ENCODE data around the gene FBXL19. TPM values are rescaled to one million over a fixed set of nuclear protein-coding genes. Genes with fewer than 3 reads are reported as not detected.
"Not testable (repeated sequence)": the region's sequence is repeated elsewhere in the genome, so short reads cannot be mapped to it uniquely, and the experiment has no call there.

Gene FBXL19
- total RNA-seq, 1 experiment from 2014 or later: 24.5 TPM

DNA sequence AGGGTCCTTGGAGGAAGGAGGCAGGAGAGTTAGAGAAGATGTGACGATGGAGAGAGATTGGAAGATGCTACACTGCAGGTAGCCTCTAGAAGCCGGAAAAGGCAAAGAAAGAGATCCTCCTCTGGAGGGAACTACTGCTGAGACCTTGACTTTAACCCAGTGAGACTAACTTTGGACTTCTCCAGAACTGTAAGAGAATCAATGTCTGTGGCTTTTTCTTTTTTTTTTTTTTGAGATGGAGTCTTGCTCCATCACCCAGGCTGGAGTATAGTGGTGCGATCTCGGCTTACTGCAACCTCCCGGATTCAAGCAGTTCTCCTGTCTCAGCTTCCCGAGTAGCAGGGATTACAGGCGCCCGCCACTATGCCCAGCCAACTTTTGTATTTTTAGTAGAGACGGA, 38.2 kb upstream of the FBXL19 start:
- H3K4me1 ChIP-seq (ENCODE audit: low read length): peaks cover 4% of the 10 kb centered on the region; the same call in 1 of the 2 replicates
- no peaks in the 10 kb centered on the region for H3K27me3 ChIP-seq (ENCODE audit: low read length)
- H2AFZ ChIP-seq (ENCODE audit: low read length): no peak overlapping the region
- no peaks in the 10 kb centered on the region for H3K79me2 ChIP-seq (ENCODE audit: low read length)
- H3K9ac ChIP-seq (ENCODE audit: low read length): no peak overlapping the region
- no peaks in the 10 kb centered on the region for H3K9me2 ChIP-seq (replicated peaks; ENCODE audit: insufficient read depth, low read length)
- no peak overlapping the region for H3K27ac ChIP-seq (ENCODE audit: low read length)
- no peaks in the 10 kb centered on the region for H3K9me3 ChIP-seq (ENCODE audit: low read length)
- no peak overlapping the region for H3K4me2 ChIP-seq (ENCODE audit: low read depth, low read length, poor library complexity, severe bottlenecking)
- no peaks in the 10 kb centered on the region; the same call in 1 of the 2 replicates for H3K36me3 ChIP-seq (ENCODE audit: insufficient read depth, low read length)
- no peak overlapping the region for H3K4me3 ChIP-seq (ENCODE audit: low read length)
- H4K20me1 ChIP-seq (ENCODE audit: insufficient read depth, low read depth, low read length): no peaks in the 10 kb centered on the region
- peak; percentile 36 for DNase-seq

- Histone ChIP-seq H3K4me3 (ENCODE audit: low read length) (no peak overlapping the region), H4K20me1 (ENCODE audit: insufficient read depth, low read depth, low read length) (no peaks in the 10 kb centered on the region), H3K27me3 (ENCODE audit: low read length) (no peaks in the 10 kb centered on the region), H3K9me3 (ENCODE audit: low read length) (no peaks in the 10 kb centered on the region), H3K79me2 (ENCODE audit: low read length) (no peaks in the 10 kb centered on the region), H3K9ac (ENCODE audit: low read length) (no peak overlapping the region), H2AFZ (ENCODE audit: low read length) (no peak overlapping the region), H3K4me2 (ENCODE audit: low read depth, low read length, poor library complexity, severe bottlenecking) (no peak overlapping the region), H3K4me1 (ENCODE audit: low read length) (peaks cover 4% of the 10 kb centered on the region; the same call in 1 of the 2 replicates), H3K27ac (ENCODE audit: low read length) (no peak overlapping the region), H3K36me3 (ENCODE audit: insufficient read depth, low read length) (no peaks in the 10 kb centered on the region; the same call in 1 of the 2 replicates), H3K9me2 (replicated peaks; ENCODE audit: insufficient read depth, low read length) (no peaks in the 10 kb centered on the region)
- peak; percentile 36 for DNase-seq
Observed at GRCh38 chr16:30886145-30886544, 37.2 kb upstream of the FBXL19 start.

DNA sequence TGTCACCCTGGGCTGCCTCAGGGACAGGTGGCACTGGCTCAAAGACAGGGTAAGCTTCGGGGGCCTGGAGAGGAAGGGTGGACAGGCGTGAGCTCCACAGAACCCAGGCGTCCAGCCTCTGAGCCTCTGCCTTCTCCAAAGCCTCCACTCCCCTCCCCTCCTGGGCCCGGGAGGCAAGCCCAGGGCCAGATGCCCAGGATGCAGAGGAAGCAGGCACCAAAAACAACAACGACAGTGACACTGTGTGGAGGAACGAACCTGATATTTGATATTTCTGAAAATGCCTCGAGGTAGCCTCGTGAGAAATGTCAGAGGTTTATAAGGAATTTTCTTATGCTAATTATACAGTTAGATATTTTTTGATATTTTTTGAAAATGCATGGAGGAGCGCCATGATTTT, 35.4 kb upstream of the FBXL19 start:
- no peak overlapping the region for H3K27ac ChIP-seq (ENCODE audit: low read length)
- no peaks in the 10 kb centered on the region for H3K9me2 ChIP-seq (replicated peaks; ENCODE audit: insufficient read depth, low read length)
- H3K4me3 ChIP-seq (ENCODE audit: low read length): no peak overlapping the region
- H3K79me2 ChIP-seq (ENCODE audit: low read length): peaks cover 7% of the 10 kb centered on the region
- DNase-seq: peak; percentile 36
- H3K27me3 ChIP-seq (ENCODE audit: low read length): no peaks in the 10 kb centered on the region
- no peaks in the 10 kb centered on the region for H3K9me3 ChIP-seq (ENCODE audit: low read length)
- H3K9ac ChIP-seq (ENCODE audit: low read length): no peak overlapping the region
- H3K4me1 ChIP-seq (ENCODE audit: low read length): peaks cover 8% of the 10 kb centered on the region
- no peaks in the 10 kb centered on the region for H4K20me1 ChIP-seq (ENCODE audit: insufficient read depth, low read depth, low read length)
- H3K36me3 ChIP-seq (ENCODE audit: insufficient read depth, low read length): no peaks in the 10 kb centered on the region; the same call in 1 of the 2 replicates
- no peak overlapping the region for H2AFZ ChIP-seq (ENCODE audit: low read length)
- no peak overlapping the region for H3K4me2 ChIP-seq (ENCODE audit: low read depth, low read length, poor library complexity, severe bottlenecking)

GRCh38 chr16:30888856-30889499, 34.4 kb upstream of the FBXL19 start:
- no peaks in the 10 kb centered on the region for H3K9me3 ChIP-seq (ENCODE audit: low read length)
- H3K9ac ChIP-seq (ENCODE audit: low read length): no peak overlapping the region

GRCh38 chr16:30889721-30890120, 33.7 kb upstream of the FBXL19 start:
- no peak overlapping the region for H3K27ac ChIP-seq (ENCODE audit: low read length)
- H3K9me3 ChIP-seq (ENCODE audit: low read length): no peaks in the 10 kb centered on the region
- peaks cover 12% of the 10 kb centered on the region for H3K79me2 ChIP-seq (ENCODE audit: low read length)
- H4K20me1 ChIP-seq (ENCODE audit: insufficient read depth, low read depth, low read length): no peaks in the 10 kb centered on the region
- no peak overlapping the region for H3K4me2 ChIP-seq (ENCODE audit: low read depth, low read length, poor library complexity, severe bottlenecking)
- no peaks in the 10 kb centered on the region for H3K27me3 ChIP-seq (ENCODE audit: low read length)
- H2AFZ ChIP-seq (ENCODE audit: low read length): no peak overlapping the region
- no peaks in the 10 kb centered on the region; the same call in 1 of the 2 replicates for H3K36me3 ChIP-seq (ENCODE audit: insufficient read depth, low read length)
- peak; percentile 25 for DNase-seq
- peaks cover 19% of the 10 kb centered on the region for H3K4me1 ChIP-seq (ENCODE audit: low read length)
- no peak overlapping the region for H3K4me3 ChIP-seq (ENCODE audit: low read length)
- no peak overlapping the region for H3K9ac ChIP-seq (ENCODE audit: low read length)
- no peaks in the 10 kb centered on the region for H3K9me2 ChIP-seq (replicated peaks; ENCODE audit: insufficient read depth, low read length)

More at GRCh38 chr16:30888856-30889499, 34.4 kb upstream of the FBXL19 start:
- Histone ChIP-seq H3K36me3 (ENCODE audit: insufficient read depth, low read length) (no peaks in the 10 kb centered on the region; the same call in 1 of the 2 replicates), H3K27me3 (ENCODE audit: low read length) (no peaks in the 10 kb centered on the region), H3K4me1 (ENCODE audit: low read length) (peaks cover 12% of the 10 kb centered on the region), H2AFZ (ENCODE audit: low read length) (no peak overlapping the region), H3K27ac (ENCODE audit: low read length) (no peak overlapping the region), H3K4me2 (ENCODE audit: low read depth, low read length, poor library complexity, severe bottlenecking) (no peak overlapping the region), H4K20me1 (ENCODE audit: insufficient read depth, low read depth, low read length) (no peaks in the 10 kb centered on the region), H3K9me2 (replicated peaks; ENCODE audit: insufficient read depth, low read length) (no peaks in the 10 kb centered on the region), H3K79me2 (ENCODE audit: low read length) (peaks cover 12% of the 10 kb centered on the region), H3K4me3 (ENCODE audit: low read length) (no peak overlapping the region)
- no peak for DNase-seq

GRCh38 chr16:30891043-30891823, 32.1 kb upstream of the FBXL19 start:
- not testable (repeated sequence) for DNase-seq; H3K27ac ChIP-seq (ENCODE audit: low read length); H3K9ac ChIP-seq (ENCODE audit: low read length); H3K9me3 ChIP-seq (ENCODE audit: low read length); H2AFZ ChIP-seq (ENCODE audit: low read length); H3K4me3 ChIP-seq (ENCODE audit: low read length); H3K36me3 ChIP-seq (ENCODE audit: insufficient read depth, low read length); H4K20me1 ChIP-seq (ENCODE audit: insufficient read depth, low read depth, low read length); H3K4me2 ChIP-seq (ENCODE audit: low read depth, low read length, poor library complexity, severe bottlenecking); H3K9me2 ChIP-seq (replicated peaks; ENCODE audit: insufficient read depth, low read length); H3K27me3 ChIP-seq (ENCODE audit: low read length)
- Histone ChIP-seq H3K79me2 (ENCODE audit: low read length) (peaks cover 12% of the 10 kb centered on the region), H3K4me1 (ENCODE audit: low read length) (peaks cover 33% of the 10 kb centered on the region)

- H4K20me1 ChIP-seq (ENCODE audit: insufficient read depth, low read depth, low read length): no peaks in the 10 kb centered on the region
- H3K9ac ChIP-seq (ENCODE audit: low read length): peak overlapping the region; percentile 94
- peak overlapping the region; percentile 77 for H3K4me3 ChIP-seq (ENCODE audit: low read length)
- H3K36me3 ChIP-seq (ENCODE audit: insufficient read depth, low read length): no peaks in the 10 kb centered on the region
- no peaks in the 10 kb centered on the region for H3K9me3 ChIP-seq (ENCODE audit: low read length)
- H3K79me2 ChIP-seq (ENCODE audit: low read length): peaks cover 12% of the 10 kb centered on the region
- H3K4me2 ChIP-seq (ENCODE audit: low read depth, low read length, poor library complexity, severe bottlenecking): peak overlapping the region; percentile 75
- H2AFZ ChIP-seq (ENCODE audit: low read length): no peak overlapping the region
- H3K27me3 ChIP-seq (ENCODE audit: low read length): no peaks in the 10 kb centered on the region
- peaks cover 47% of the 10 kb centered on the region for H3K4me1 ChIP-seq (ENCODE audit: low read length)
- no peak for DNase-seq
- H3K9me2 ChIP-seq (replicated peaks; ENCODE audit: insufficient read depth, low read length): no peaks in the 10 kb centered on the region
- peak overlapping the region; percentile 65 for H3K27ac ChIP-seq (ENCODE audit: low read length)
Observed at GRCh38 chr16:30892670-30893416, 30.5 kb upstream of the FBXL19 start.

DNA sequence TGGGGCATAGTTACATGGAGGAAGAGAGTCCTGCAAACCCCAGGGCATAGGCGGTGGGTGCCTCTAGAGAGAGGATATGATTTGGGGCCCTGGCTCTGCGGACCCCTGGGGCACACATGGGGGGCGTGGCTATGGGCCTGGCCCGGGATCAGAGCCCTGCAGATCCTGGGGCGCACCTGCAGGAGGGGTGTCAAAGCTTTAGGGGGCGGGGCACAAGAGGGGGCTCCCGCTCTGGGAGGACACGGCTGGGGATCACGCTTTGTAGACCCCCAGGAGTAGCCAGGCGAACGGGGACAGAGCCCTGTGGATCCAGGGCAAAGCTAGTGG, 30.0 kb upstream of the FBXL19 start:
- Histone ChIP-seq H3K4me3 (ENCODE audit: low read length) (peak overlapping the region; percentile 77), H2AFZ (ENCODE audit: low read length) (no peak overlapping the region), H3K36me3 (ENCODE audit: insufficient read depth, low read length) (no peaks in the 10 kb centered on the region), H3K27me3 (ENCODE audit: low read length) (no peaks in the 10 kb centered on the region), H3K9ac (ENCODE audit: low read length) (peak overlapping the region; percentile 94), H3K79me2 (ENCODE audit: low read length) (peaks cover 12% of the 10 kb centered on the region), H4K20me1 (ENCODE audit: insufficient read depth, low read depth, low read length) (no peaks in the 10 kb centered on the region), H3K27ac (ENCODE audit: low read length) (peak overlapping the region; percentile 65), H3K4me2 (ENCODE audit: low read depth, low read length, poor library complexity, severe bottlenecking) (peak overlapping the region; percentile 75), H3K4me1 (ENCODE audit: low read length) (peaks cover 47% of the 10 kb centered on the region), H3K9me2 (replicated peaks; ENCODE audit: insufficient read depth, low read length) (no peaks in the 10 kb centered on the region), H3K9me3 (ENCODE audit: low read length) (no peaks in the 10 kb centered on the region)
- peak; percentile 85 for DNase-seq
